Measurements from ENCODE around the gene TAS2R50. TPM values are rescaled to one million over a fixed set of nuclear protein-coding genes. Genes with fewer than 3 reads are reported as not detected.

Gene TAS2R50
- total RNA-seq, 4 donors from 2014 or later, result 0.30 to 0.42 TPM; not detected in 2

DNA sequence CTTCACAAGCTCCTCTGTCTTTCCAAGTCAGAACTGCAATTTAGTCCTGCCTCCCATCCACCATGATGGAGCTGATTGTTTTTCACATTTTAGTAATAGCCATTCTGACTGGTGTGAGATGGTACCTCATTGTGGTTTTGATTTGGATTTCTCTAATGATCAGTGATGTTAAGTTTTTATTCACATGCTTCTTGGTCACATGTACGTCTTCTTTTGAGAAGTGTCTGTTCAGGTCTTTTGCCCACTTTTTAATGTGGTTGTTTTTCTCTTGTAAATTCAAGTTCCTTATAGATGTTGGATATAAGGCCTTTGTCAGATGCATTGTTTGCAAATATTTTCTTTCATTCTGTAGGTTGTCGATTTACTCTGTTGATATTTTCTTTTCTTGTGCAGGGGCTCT lies 43.5 kb downstream of the TAS2R50 start:
- no peak for DNase-seq (ENCODE audit: low spot score in 2 of 2)
- H3K4me3 ChIP-seq (ENCODE audit: low read depth, poor library complexity, severe bottlenecking), result no peak overlapping the region
- intact Hi-C loops (cut with DNase I; ENCODE audit: low total_unique reads), result no loop called here
- TF ChIP-seq POLR2A (IDR thresholded peaks at IDR 0.05) (no peak), CTCF (IDR thresholded peaks at IDR 0.05) (no peak)
- 93 to 100% methylated on average over 2 of the region's 2 CpGs for WGBS, 2 donors

GRCh38 chr12:10941916-10942607 lies 44.6 kb downstream of the TAS2R50 start:
- no peak for DNase-seq (ENCODE audit: low spot score in 2 of 2)

DNA sequence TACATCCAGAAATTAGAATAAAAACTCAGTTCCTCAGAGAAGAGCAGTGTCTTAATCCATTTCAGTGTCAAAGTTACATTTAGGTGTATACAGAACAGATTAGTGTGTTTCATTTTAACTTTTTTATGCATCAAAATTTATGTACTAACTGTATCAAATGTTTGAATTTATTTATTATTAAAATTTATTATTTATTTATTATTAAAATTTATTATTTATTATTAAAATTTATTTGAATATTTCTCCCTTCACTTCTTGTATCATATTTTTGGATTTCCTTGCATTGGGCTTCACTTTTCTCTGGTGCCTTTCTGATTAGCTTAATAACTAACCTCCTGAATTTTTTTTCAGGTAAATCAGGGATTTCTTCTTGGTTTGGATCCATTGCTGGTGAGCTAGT lies 45.3 kb downstream of the TAS2R50 start:
- TF ChIP-seq POLR2A (IDR thresholded peaks at IDR 0.05), result no peak
- no peak overlapping the region for H3K4me3 ChIP-seq (ENCODE audit: low read depth, poor library complexity, severe bottlenecking)
- intact Hi-C loops (cut with DNase I; ENCODE audit: low total_unique reads), result no loop called here
- no peak for DNase-seq (ENCODE audit: low spot score in 2 of 2)

More at GRCh38 chr12:10941916-10942607, 44.6 kb downstream of the TAS2R50 start:
- no peak overlapping the region for H3K4me3 ChIP-seq (ENCODE audit: low read depth, poor library complexity, severe bottlenecking)
- intact Hi-C loops (cut with DNase I; ENCODE audit: low total_unique reads), result no loop called here
- 51 to 66% methylated on average over 4 of the region's 4 CpGs for WGBS, 2 donors
- TF ChIP-seq CTCF (IDR thresholded peaks at IDR 0.05) (no peak), POLR2A (IDR thresholded peaks at IDR 0.05) (no peak)

GRCh38 chr12:10940389-10940788 lies 46.3 kb downstream of the TAS2R50 start:
- DNase-seq (ENCODE audit: low spot score in 2 of 2), result no peak
- no peak for TF ChIP-seq POLR2A (IDR thresholded peaks at IDR 0.05)
- TF ChIP-seq CTCF (IDR thresholded peaks at IDR 0.05), result no peak
- intact Hi-C loops (cut with DNase I; ENCODE audit: low total_unique reads), result no loop called here
- 87 to 93% methylated on average over 2 of the region's 2 CpGs for WGBS, 2 donors
- H3K4me3 ChIP-seq (ENCODE audit: low read depth, poor library complexity, severe bottlenecking), result no peak overlapping the region

GRCh38 chr12:10939163-10939562 lies 47.5 kb downstream of the TAS2R50 start, which contains the start of gene TAS2R14:
TAS2R14 (minus strand) TSS chr12:10939263; CDS start chr12:10939207, 56 bp downstream.
- intact Hi-C loops (cut with DNase I; ENCODE audit: low total_unique reads), result no loop called here
- TF ChIP-seq CTCF (IDR thresholded peaks at IDR 0.05) (no peak), POLR2A (IDR thresholded peaks at IDR 0.05) (no peak)
- H3K4me3 ChIP-seq (ENCODE audit: low read depth, poor library complexity, severe bottlenecking), result no peak within 1 kb of the TSS
- DNase-seq (ENCODE audit: low spot score in 2 of 2), result no peak
- WGBS, 2 donors, result 58% methylated on average over 1 of the region's 1 CpG

DNA sequence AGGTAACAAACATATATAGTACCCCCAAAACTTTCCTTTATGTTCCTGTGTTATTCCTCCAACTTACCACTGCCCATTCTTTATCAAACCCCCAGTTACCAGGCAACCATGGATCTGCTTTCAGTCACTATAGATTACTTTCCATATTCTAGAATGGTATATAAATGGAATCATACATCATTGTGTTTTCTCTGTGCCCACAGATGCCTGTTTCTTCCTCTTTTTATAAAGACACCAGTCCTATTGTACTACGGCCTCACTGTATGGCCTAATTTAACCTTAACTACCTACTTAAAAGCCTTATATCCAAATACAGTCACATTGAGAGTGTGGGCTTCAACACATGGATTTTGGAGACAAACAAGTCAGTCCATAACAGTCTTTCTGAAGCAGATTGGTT lies 50.2 kb downstream of the TAS2R50 start:
- H3K4me3 ChIP-seq (ENCODE audit: low read depth, poor library complexity, severe bottlenecking), result no peak overlapping the region
- no peak for DNase-seq (ENCODE audit: low spot score in 2 of 2)
- 88 to 91% methylated on average over 1 of the region's 1 CpG for WGBS, 2 donors
- intact Hi-C loops (cut with DNase I; ENCODE audit: low total_unique reads), result no loop called here
- TF ChIP-seq CTCF (IDR thresholded peaks at IDR 0.05) (no peak), POLR2A (IDR thresholded peaks at IDR 0.05) (no peak)

Other genes with a start within 250 kb of the TAS2R50 start
- not detected for gene TAS2R7, start 184.3 kb downstream of the TAS2R50 start, total RNA-seq
- gene TAS2R8, start 179.6 kb downstream of the TAS2R50 start, total RNA-seq, result not detected
- gene TAS2R9, start 176.7 kb downstream of the TAS2R50 start, total RNA-seq, result not detected
- under 1 TPM in 1 of 4 donors, not detected in 3; 0.32 TPM for gene TAS2R10, start 160.6 kb downstream of the TAS2R50 start, total RNA-seq
- 100 to 1,000 TPM in 1 of 4 donors, 10 to 100 TPM in 3; 33.5 to 101 (median 70.5) TPM for gene PRR4, start 137.4 kb downstream of the TAS2R50 start, total RNA-seq
- 1 to 10 TPM in 2 of 4 donors, under 1 TPM in 1, not detected in 1; 0.95 to 7.8 (median 5.5) TPM for gene PRH1, start 102.7 kb downstream of the TAS2R50 start, total RNA-seq
- 1 to 10 TPM in 1 of 4 donors, under 1 TPM in 3; 0.26 to 1.1 (median 0.73) TPM for gene TAS2R13, start 77.3 kb downstream of the TAS2R50 start, total RNA-seq
- gene PRH2, start 57.7 kb downstream of the TAS2R50 start, total RNA-seq, result not detected
- gene TAS2R14, start 47.6 kb downstream of the TAS2R50 start, total RNA-seq, result 1 to 10 TPM in 1 of 4 donors, under 1 TPM in 3; 0.49 to 1.3 (median 0.73) TPM
- 1 to 10 TPM in 1 of 4 donors, under 1 TPM in 3; 0.34 to 1.4 (median 0.66) TPM for gene TAS2R20, start 11.4 kb upstream of the TAS2R50 start, total RNA-seq
- 1 to 10 TPM in 2 of 4 donors, under 1 TPM in 2; 0.34 to 7.0 (median 1.5) TPM for gene TAS2R19, start 35.7 kb upstream of the TAS2R50 start, total RNA-seq
- 1 to 10 TPM in 1 of 4 donors, under 1 TPM in 2, not detected in 1; 0.27 to 1.1 (median 0.68) TPM for gene TAS2R31, start 44.5 kb upstream of the TAS2R50 start, total RNA-seq
- gene TAS2R46, start 75.4 kb upstream of the TAS2R50 start, total RNA-seq, result 1 to 10 TPM in 1 of 4 donors, under 1 TPM in 2, not detected in 1; 0.57 to 1.1 (median 0.68) TPM
- 1 to 10 TPM in 2 of 4 donors, not detected in 2; 1.0 to 1.5 TPM for gene TAS2R43, start 105.4 kb upstream of the TAS2R50 start, total RNA-seq
- 1 to 10 TPM; 1.8 to 3.2 (median 2.2) TPM for gene TAS2R30, start 147.7 kb upstream of the TAS2R50 start, total RNA-seq
- 1 to 10 TPM; 1.9 to 3.5 (median 2.9) TPM for gene SMIM10L1, start 184.3 kb upstream of the TAS2R50 start, total RNA-seq
- not detected for gene TAS2R42, start 200.0 kb upstream of the TAS2R50 start, total RNA-seq